ENCODE data around the gene SLC22A5.

Gene SLC22A5

GRCh38 chr5:132369474-132370180, at the start of gene SLC22A5:
Gene SLC22A5, plus strand, starts transcription at chr5:132369710. Its CDS starts 263 bp downstream, at chr5:132369973.
- peak; percentile 41 to 68 for DNase-seq (ENCODE audit: low read depth in 2 of 2)

- DNase-seq (ENCODE audit: low read depth in 2 of 2): no peak
Observed at GRCh38 chr5:132319975-132320374, 49.5 kb upstream of the SLC22A5 start.

GRCh38 chr5:132321109-132321721, 48.3 kb upstream of the SLC22A5 start:
- DNase-seq (ENCODE audit: low read depth in 2 of 2): no peak

GRCh38 chr5:132322266-132322665, 47.2 kb upstream of the SLC22A5 start:
- no peak for DNase-seq (ENCODE audit: low read depth in 2 of 2)

- DNase-seq (ENCODE audit: low read depth in 2 of 2): no peak
Observed at GRCh38 chr5:132323202-132323601, 46.3 kb upstream of the SLC22A5 start.

- no peak for DNase-seq (ENCODE audit: low read depth in 2 of 2)
Observed at GRCh38 chr5:132325691-132326090, 43.8 kb upstream of the SLC22A5 start.

GRCh38 chr5:132327252-132327955, 42.1 kb upstream of the SLC22A5 start:
- no peak for DNase-seq (ENCODE audit: low read depth in 2 of 2)

GRCh38 chr5:132334812-132335211, 34.7 kb upstream of the SLC22A5 start:
- no peak for DNase-seq (ENCODE audit: low read depth in 2 of 2)

- no peak for DNase-seq (ENCODE audit: low read depth in 2 of 2)
Observed at GRCh38 chr5:132335402-132335801, 34.1 kb upstream of the SLC22A5 start.

GRCh38 chr5:132339502-132339901, 30.0 kb upstream of the SLC22A5 start:
- DNase-seq (ENCODE audit: low read depth in 2 of 2): no peak

GRCh38 chr5:132342291-132343180, 27.0 kb upstream of the SLC22A5 start:
- no peak for DNase-seq (ENCODE audit: low read depth in 2 of 2)

- DNase-seq (ENCODE audit: low read depth in 2 of 2): no peak
Observed at GRCh38 chr5:132344775-132345514, 24.6 kb upstream of the SLC22A5 start.

GRCh38 chr5:132353486-132353995, 16.0 kb upstream of the SLC22A5 start:
- no peak for DNase-seq (ENCODE audit: low read depth in 2 of 2)

- DNase-seq (ENCODE audit: low read depth in 2 of 2): no peak
Observed at GRCh38 chr5:132354381-132355139, 14.9 kb upstream of the SLC22A5 start.

GRCh38 chr5:132355140-132355765, 14.3 kb upstream of the SLC22A5 start:
- DNase-seq (ENCODE audit: low read depth in 2 of 2): no peak

GRCh38 chr5:132358775-132359174, 10.7 kb upstream of the SLC22A5 start:
- no peak for DNase-seq (ENCODE audit: low read depth in 2 of 2)

- no peak for DNase-seq (ENCODE audit: low read depth in 2 of 2)
Observed at GRCh38 chr5:132362086-132362485, 7.4 kb upstream of the SLC22A5 start.

GRCh38 chr5:132363431-132364112, 5.9 kb upstream of the SLC22A5 start:
- DNase-seq (ENCODE audit: low read depth in 2 of 2): no peak

- DNase-seq (ENCODE audit: low read depth in 2 of 2): no peak
Observed at GRCh38 chr5:132364319-132364718, 5.2 kb upstream of the SLC22A5 start.
